ENCODE data around the gene TTL. TPM values are rescaled to one million over a fixed set of nuclear protein-coding genes. Genes with fewer than 3 reads are reported as not detected.

TTL gene
- total and polyA plus RNA-seq, 2 of the 13 experiments (the other 11 are each of a cell fraction or from before 2014, with no cell fraction given): 19.0 to 59.8 TPM

GRCh38 chr2:112584134-112584890 lies 102.4 kb downstream of the TTL start, which contains the start of gene CHCHD5 (continued):
- TF ChIP-seq ZFP1 (CRISPR knock-in tag; IDR thresholded peaks at IDR 0.05) (no peak), ZNF251 (CRISPR knock-in tag; IDR thresholded peaks at IDR 0.05) (no peak; the same call in 1 of the 2 replicates), PPARG (CRISPR knock-in tag; conservative IDR thresholded peaks at IDR 0.05) (peak; percentile 53; the same call in 1 of the 2 replicates), GTF3A (CRISPR knock-in tag; conservative IDR thresholded peaks at IDR 0.05) (peak; percentile 96; the same call in 1 of the 2 replicates), HNRNPUL1 (IDR thresholded peaks at IDR 0.05; ENCODE audit: low read depth, low read length) (no peak), NCOA1 (CRISPR knock-in tag; IDR thresholded peaks at IDR 0.05) (peak; percentile 89; the same call in 1 of the 2 replicates), HNF1B (CRISPR knock-in tag; IDR thresholded peaks at IDR 0.05) (peak; percentile 93), ZNF816 (CRISPR knock-in tag; IDR thresholded peaks at IDR 0.05; ENCODE audit: borderline replicate concordance) (peak; percentile 81; the same call in 1 of the 2 replicates), TBX2 (CRISPR knock-in tag; IDR thresholded peaks at IDR 0.05; ENCODE audit: borderline replicate concordance) (peak; percentile 87), TARDBP (CRISPR knock-in tag; IDR thresholded peaks at IDR 0.05) (peak; percentile 89), ZMAT5 (CRISPR knock-in tag; IDR thresholded peaks at IDR 0.05; ENCODE audit: borderline replicate concordance, low read depth) (no peak), RAD21 (CRISPR knock-in tag; IDR thresholded peaks at IDR 0.05) (no peak; the same call in 1 of the 2 replicates), ZBTB2 (CRISPR knock-in tag; IDR thresholded peaks at IDR 0.05; ENCODE audit: low read depth) (peak; percentile 99), MEIS2 (CRISPR knock-in tag; IDR thresholded peaks at IDR 0.05) (no peak), SIN3B (IDR thresholded peaks at IDR 0.05; ENCODE audit: low read length) (no peak), DMTF1 (CRISPR knock-in tag; IDR thresholded peaks at IDR 0.05) (0 out of 2 replicates have a peak, but pooled peaks have one; percentile 56), AHR (CRISPR knock-in tag; IDR thresholded peaks at IDR 0.05) (peak; percentile 64), TBX3 (IDR thresholded peaks at IDR 0.05; ENCODE audit: borderline replicate concordance) (no peak), PHF20 (CRISPR knock-in tag; IDR thresholded peaks at IDR 0.05) (peak; percentile 97), ASH2L (IDR thresholded peaks at IDR 0.05; ENCODE audit: insufficient read length, low read depth, low read length) (peak; percentile 78), PITX1 (CRISPR knock-in tag; IDR thresholded peaks at IDR 0.05) (peak; percentile 57), ZNF776 (CRISPR knock-in tag; IDR thresholded peaks at IDR 0.05) (peak; percentile 69), ZFP62 (CRISPR knock-in tag; IDR thresholded peaks at IDR 0.05) (no peak), ZNF607 (CRISPR knock-in tag; IDR thresholded peaks at IDR 0.05; ENCODE audit: borderline replicate concordance) (peak; percentile 90), GFI1 (CRISPR knock-in tag; IDR thresholded peaks at IDR 0.05; ENCODE audit: borderline replicate concordance) (peak; percentile 41), FOXK2 (IDR thresholded peaks at IDR 0.05) (peak; percentile 58; the same call in 1 of the 2 replicates)
